ENCODE data around the gene ZFYVE28.
A peak's percentile ranks its signal among the peaks of the same experiment; 100 is the strongest.

ZFYVE28 gene

DNA sequence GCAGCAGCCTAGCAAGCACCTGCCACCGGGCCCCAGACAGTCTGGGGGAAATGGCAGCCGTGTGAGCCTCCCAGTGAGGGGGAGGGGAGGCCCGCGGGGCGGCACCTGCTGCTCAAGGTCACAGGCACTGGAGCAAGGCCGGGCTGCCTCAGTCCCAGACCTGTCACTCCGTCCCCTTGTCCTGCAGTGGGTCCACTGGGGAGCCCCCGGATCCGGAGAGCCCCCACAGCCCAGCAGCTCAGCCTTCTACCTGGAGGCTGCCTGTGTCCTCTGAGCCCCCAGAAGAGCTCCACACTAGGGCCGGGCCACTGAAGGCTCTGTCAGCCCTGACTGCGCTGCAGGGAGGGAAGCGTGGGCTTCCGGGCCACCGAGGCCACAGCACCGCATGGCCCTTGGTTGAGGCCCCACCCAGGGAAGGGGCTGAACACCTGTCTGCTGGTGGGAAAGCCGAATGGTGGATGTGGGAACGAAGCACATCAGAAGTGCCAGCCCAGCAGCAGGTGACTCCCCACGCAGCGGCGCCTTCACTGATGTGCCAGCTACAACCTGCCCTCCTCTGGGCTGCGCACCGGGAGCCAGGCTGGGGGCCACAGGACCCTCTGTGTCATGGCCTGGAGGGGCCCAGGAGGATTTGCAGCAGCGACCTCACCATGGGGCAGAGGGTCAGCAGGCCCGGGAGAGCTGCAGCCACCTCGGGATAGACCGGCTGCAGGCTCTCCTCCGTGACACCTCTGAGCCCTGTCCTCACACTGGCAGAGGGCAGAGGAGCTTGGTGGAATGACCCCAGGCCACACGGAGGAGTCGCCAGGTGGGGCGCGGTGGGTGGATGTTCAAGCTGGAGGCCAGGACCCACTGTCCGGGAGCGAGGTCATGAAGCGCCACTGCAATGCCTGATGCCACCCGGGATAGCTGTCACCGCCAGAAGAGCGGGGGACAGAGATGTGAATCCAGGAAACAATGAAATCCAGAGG, 121.5 kb downstream of the ZFYVE28 start:
- no peak for DNase-seq (ENCODE audit: low read depth)
- TF ChIP-seq, protein P1, sequence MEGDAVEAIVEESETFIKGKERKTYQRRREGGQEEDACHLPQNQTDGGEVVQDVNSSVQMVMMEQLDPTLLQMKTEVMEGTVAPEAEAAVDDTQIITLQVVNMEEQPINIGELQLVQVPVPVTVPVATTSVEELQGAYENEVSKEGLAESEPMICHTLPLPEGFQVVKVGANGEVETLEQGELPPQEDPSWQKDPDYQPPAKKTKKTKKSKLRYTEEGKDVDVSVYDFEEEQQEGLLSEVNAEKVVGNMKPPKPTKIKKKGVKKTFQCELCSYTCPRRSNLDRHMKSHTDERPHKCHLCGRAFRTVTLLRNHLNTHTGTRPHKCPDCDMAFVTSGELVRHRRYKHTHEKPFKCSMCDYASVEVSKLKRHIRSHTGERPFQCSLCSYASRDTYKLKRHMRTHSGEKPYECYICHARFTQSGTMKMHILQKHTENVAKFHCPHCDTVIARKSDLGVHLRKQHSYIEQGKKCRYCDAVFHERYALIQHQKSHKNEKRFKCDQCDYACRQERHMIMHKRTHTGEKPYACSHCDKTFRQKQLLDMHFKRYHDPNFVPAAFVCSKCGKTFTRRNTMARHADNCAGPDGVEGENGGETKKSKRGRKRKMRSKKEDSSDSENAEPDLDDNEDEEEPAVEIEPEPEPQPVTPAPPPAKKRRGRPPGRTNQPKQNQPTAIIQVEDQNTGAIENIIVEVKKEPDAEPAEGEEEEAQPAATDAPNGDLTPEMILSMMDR (IDR thresholded peaks at IDR 0.05; ENCODE audit: low read depth, low read length, missing control alignments): no peak
- no peak overlapping the region for H3K4me3 ChIP-seq (ENCODE audit: low read depth, low read length)
- in situ Hi-C loops (cut with HindIII; ENCODE audit: low sequenced_read_pairs): no loop called here

DNA sequence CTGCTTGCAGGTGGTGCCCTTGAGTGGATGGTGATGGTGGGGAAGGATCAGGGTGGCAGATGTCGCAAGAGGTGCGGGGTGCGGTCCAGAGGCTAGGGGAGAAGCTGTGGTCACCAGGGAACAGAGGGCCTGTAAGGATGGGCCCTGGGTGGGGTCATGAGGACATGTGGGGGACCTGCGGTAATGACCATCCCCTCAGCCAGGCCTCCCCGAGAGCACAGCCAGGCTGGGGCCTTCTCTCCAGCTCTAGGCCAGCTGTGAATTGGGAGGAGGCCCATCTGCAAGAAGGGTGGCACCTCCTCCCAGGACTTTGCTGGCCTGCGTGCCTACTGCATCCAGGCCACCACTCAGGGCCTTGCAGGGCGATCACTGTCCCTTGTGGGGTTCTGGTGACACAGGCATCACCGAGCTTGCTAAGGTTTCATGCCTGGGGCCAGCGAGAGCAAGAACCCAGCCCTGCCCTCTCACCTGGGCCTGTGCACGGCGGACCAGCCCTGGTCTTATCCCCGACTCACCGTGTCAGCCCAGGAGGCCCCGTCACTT, 122.5 kb downstream of the ZFYVE28 start:
- in situ Hi-C loops (cut with HindIII; ENCODE audit: low sequenced_read_pairs): no loop called here
- DNase-seq (ENCODE audit: low read depth): no peak
- TF ChIP-seq, protein P1 (IDR thresholded peaks at IDR 0.05; ENCODE audit: low read depth, low read length, missing control alignments): no peak
- H3K4me3 ChIP-seq (ENCODE audit: low read depth, low read length): no peak overlapping the region

DNA sequence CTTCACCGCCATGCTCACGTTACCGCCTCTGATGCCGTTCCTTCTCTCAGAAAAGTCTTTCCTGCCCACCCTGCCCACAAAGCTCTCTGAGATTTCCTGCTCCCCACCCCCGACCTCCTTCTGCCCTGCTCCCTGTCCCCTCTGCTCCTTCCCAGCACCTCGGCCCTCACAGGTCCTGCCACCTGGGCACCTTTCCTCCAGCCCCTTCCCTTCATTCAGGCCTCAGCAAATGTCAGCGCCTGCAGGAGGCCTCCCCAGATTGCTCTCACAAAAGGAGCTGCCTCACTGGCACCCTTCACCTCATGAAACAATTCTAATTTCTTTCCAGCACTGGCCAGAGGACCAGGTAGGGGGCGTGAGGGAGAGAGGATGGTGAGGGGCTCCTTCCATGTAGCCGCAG, 122.9 kb downstream of the ZFYVE28 start:
- in situ Hi-C loops (cut with HindIII; ENCODE audit: low sequenced_read_pairs): no loop called here

DNA sequence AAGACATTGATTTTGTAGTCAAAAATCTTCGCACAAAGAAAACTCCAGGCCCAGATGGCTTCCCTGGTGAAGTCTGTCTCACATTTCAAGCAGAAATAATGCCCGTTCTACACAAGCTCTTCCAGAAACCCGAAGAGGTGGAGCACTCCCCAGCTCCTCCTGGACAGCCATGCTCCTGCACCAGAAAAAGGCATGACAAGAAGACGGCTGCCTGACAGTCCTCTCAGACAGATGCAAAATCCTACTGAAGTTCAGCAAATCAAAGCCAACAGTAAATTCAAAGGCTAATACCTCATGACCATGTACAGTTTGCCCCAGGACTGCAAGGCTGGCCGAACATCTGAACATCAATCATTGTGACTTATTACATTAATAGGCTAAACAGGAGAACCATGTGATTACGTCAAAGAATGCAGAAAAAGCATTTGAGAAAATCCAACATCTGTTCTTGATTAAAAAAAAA, 125.8 kb downstream of the ZFYVE28 start:
- TF ChIP-seq, protein P1 (IDR thresholded peaks at IDR 0.05; ENCODE audit: low read depth, low read length, missing control alignments): no peak
- in situ Hi-C loops (cut with HindIII; ENCODE audit: low sequenced_read_pairs): no loop called here

More for the DNA sequence above, 122.9 kb downstream of the ZFYVE28 start:
- no peak overlapping the region for H3K4me3 ChIP-seq (ENCODE audit: low read depth, low read length)
- DNase-seq (ENCODE audit: low read depth): no peak
- TF ChIP-seq, protein P1 (IDR thresholded peaks at IDR 0.05; ENCODE audit: low read depth, low read length, missing control alignments): no peak

DNA sequence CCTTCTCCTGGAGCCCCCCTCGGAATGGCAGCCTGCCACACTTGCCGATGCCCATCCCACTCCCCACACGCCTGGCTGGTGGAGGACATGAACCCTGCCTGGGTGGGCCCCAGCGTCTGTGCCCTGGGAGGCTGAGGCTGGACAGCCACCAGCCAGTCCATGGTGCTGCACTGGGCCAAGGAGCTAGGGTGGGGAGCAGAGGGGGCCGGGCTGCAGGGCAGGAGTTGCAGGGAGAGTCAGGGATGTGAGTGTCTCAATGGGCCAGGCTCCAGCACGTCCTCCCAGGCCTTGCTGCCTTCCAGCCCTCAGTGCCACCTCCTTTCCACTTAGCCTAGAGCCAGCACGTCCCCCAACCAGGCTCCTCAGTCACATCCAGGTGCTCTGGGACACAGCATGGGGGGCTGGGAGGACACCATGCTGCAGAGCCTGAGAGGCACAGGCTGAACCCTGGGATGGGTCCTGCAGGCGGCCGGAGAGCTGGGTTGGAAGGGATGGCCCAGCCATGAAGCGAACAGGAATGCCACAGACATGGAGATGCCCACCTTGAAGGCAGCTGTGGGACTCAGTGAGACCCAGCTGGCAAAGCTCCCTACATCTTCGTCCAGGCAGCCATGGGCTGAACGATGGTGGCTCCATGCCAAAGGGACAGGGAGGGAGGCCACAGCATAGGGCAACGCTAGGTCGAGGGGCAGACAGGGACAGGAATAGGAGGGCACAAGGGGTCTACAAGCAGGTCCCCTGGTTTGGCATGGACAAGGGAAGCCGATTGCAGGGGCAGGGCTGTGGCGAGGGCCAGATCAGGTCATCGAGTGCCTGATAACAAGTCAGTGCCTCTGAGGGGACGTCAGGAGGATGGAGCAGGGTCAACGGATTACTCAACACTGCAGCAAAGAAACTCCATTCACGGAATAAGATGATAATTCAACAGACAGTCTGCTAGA, 126.5 kb downstream of the ZFYVE28 start:
- TF ChIP-seq, protein P1 (IDR thresholded peaks at IDR 0.05; ENCODE audit: low read depth, low read length, missing control alignments): no peak
- in situ Hi-C loops (cut with HindIII; ENCODE audit: low sequenced_read_pairs): no loop called here
- no peak for DNase-seq (ENCODE audit: low read depth)
- no peak overlapping the region for H3K4me3 ChIP-seq (ENCODE audit: low read depth, low read length)

More for the DNA sequence above, 125.8 kb downstream of the ZFYVE28 start:
- H3K4me3 ChIP-seq (ENCODE audit: low read depth, low read length): no peak overlapping the region
- DNase-seq (ENCODE audit: low read depth): peak; percentile 40
